Adrenal gland (tissue), 12 donors: ENCODE measurements around the gene ABCC4. TPM values are rescaled to one million over a fixed set of nuclear protein-coding genes. Genes with fewer than 3 reads are reported as not detected.

Experiments used
- DNase-seq, 7 donors: peaks; one replicate each; pipeline ENCODE4 v3.0.0-alpha.2; 2019 to 2020
- H3K27ac ChIP-seq, 5 donors: fragments of 200-600 bp; sonication (generic) in 4 of 5; 1 replicate in 3 of 5; 2 replicates in 2 of 5; pipeline versions ENCODE4 v1.5.1 to v1.8.0; 2016 to 2020; ENCODE audit warnings: mild to moderate bottlenecking in 1 of 5
- H3K27me3 ChIP-seq: fragments of 200-600 bp; 2 replicates; pipeline ENCODE4 v1.8.0; 2021
- H3K36me3 ChIP-seq, 2 donors: fragments of 200-600 bp; replicated peaks in 1 of 2; 1 replicate in 1 of 2; 2 replicates in 1 of 2; pipeline versions ENCODE4 v1.5.1 to v1.8.0; 2018 to 2022
- H3K4me1 ChIP-seq, 2 donors: fragments of 200-600 bp; replicated peaks in 1 of 2; 1 replicate in 1 of 2; 2 replicates in 1 of 2; pipeline versions ENCODE4 v1.5.1 to v1.8.0; 2018 to 2021
- H3K4me3 ChIP-seq, 4 donors: fragments of 200-600 bp; sonication (generic) in 3 of 4; one replicate each; pipeline ENCODE4 v1.5.1; 2016 to 2018
- H3K9me3 ChIP-seq, 3 donors: fragments of 200-600 bp; sonication (generic) in 1 of 3; replicated peaks in 1 of 3; 1 replicate in 2 of 3; 2 replicates in 1 of 3; pipeline versions ENCODE4 v1.5.1 to v1.8.0; 2016 to 2021
- POLR2A ChIP-seq, 2 donors: fragments of 450-650 bp; IDR thresholded peaks; one replicate each; pipeline ENCODE4 v1.6.1; 2017; ENCODE audit warnings: antibody characterized with exemption in 2 of 2, mild to moderate bottlenecking in 2 of 2, moderate library complexity in 1 of 2
- WGBS, 4 donors: extraction: QIAGEN DNeasy Blood & Tissue Kit in 2 of 4; methylation state at CpG; one replicate each; pipeline versions ENCODE4 v1.1.5 to v1.1.7; 2013 to 2017; 5-methylcytosine and 5-hydroxymethylcytosine counted together
- intact Hi-C, 2 donors: fragments of 100-400 bp; cut with DNase I; formaldehyde crosslinking; loops; one replicate each; pipeline versions ENCODE4 v1.14.1 to v1.15.0; 2022 to 2023
- polyA plus RNA-seq, 3 donors: library from polyadenylated mRNA; stranded (reverse); fragments of 200-250 nt in 2 of 3; fragments of 350-450 nt in 1 of 3; fragmentation: Illumina TruSeq in 1 of 3; extraction: RNeasy Lipid Tissue Mini Kit (QIAGEN cat#74804) in 1 of 3; gene quantifications; one replicate each; pipeline ENCODE4 v1.2.3, GENCODE V29; 2013 to 2014
- total RNA-seq, 9 donors: library from RNA; depleted of rRNA in 4 of 9; stranded (reverse); fragments of >200 nt in 4 of 9; fragments of 120-200 nt in 1 of 9; fragmentation: NEBNext Ultra II Directional in 1 of 9; extraction: Animal tissue kit (Norgen Biotek cat#: 25700) in 1 of 9; gene quantifications; one replicate each; pipeline versions ENCODE4 v1.1.0 to v1.2.4, GENCODE V29; 2013 to 2023
- TF ChIP-seq, protein P1 (sequence below), 6 experiments: fragments of 450-650 bp in 4 of 6; fragments of 200-600 bp in 2 of 6; sonication (generic) in 1 of 6; IDR thresholded peaks; 1 replicate in 5 of 6; 2 replicates in 1 of 6; pipeline versions ENCODE4 v1.5.1 to v1.8.0; 2016 to 2021; ENCODE audit warnings: antibody characterized with exemption in 6 of 6, mild to moderate bottlenecking in 2 of 6, moderate library complexity in 1 of 6
- donor health status: healthy with polysubstance abuse.
- donor health status: Bipolar disorder and iron deficiency.
- donor health status: DM: yes; HTN: yes; CAD: no.
- donor health status: DM: no; HTN: no; CAD: no.
- donor health status: DM: no; HTN: no; CAD: no.
- donor health status: DM: yes; HTN: yes; CAD: no.

Gene ABCC4
- total and polyA plus RNA-seq, 12 donors = 0.56 to 6.6 (median 3.4) TPM

DNA sequence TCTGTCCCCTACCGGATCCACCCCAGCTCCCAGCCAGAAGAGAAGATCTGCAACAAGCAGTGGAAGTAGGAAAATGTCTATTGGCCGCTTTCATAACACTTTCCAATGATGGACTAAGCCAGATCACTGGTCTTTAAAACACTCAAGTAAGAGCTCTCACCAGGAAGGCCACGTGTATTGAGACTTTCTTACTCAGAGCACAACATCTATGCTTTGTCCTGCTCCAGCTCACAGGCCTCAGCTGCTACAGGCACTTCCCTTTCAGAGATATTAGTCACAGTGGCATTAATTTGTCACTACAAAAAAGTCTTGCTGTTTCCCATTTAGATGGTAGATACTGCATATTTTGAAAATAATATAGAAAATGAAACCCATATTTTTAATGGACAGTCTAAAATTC is 164.2 kb downstream of the ABCC4 start:
- H3K27me3 ChIP-seq = no peaks in the 10 kb centered on the region
- H3K4me3 ChIP-seq = no peak overlapping the region
- intact Hi-C loops = no loop called here
- no peaks in the 10 kb centered on the region for H3K9me3 ChIP-seq
- TF ChIP-seq, protein P1, sequence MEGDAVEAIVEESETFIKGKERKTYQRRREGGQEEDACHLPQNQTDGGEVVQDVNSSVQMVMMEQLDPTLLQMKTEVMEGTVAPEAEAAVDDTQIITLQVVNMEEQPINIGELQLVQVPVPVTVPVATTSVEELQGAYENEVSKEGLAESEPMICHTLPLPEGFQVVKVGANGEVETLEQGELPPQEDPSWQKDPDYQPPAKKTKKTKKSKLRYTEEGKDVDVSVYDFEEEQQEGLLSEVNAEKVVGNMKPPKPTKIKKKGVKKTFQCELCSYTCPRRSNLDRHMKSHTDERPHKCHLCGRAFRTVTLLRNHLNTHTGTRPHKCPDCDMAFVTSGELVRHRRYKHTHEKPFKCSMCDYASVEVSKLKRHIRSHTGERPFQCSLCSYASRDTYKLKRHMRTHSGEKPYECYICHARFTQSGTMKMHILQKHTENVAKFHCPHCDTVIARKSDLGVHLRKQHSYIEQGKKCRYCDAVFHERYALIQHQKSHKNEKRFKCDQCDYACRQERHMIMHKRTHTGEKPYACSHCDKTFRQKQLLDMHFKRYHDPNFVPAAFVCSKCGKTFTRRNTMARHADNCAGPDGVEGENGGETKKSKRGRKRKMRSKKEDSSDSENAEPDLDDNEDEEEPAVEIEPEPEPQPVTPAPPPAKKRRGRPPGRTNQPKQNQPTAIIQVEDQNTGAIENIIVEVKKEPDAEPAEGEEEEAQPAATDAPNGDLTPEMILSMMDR (IDR thresholded peaks at IDR 0.05) = no peak
- no peak for TF ChIP-seq POLR2A (IDR thresholded peaks at IDR 0.05)
- WGBS, 4 donors = 55 to 77% (median 75%) methylated on average over 2 to 3 of the region's 3 CpGs
- DNase-seq = no peak
- no peaks in the 10 kb centered on the region for H3K36me3 ChIP-seq
- no peaks in the 10 kb centered on the region for H3K4me1 ChIP-seq
- no peak overlapping the region for H3K27ac ChIP-seq

DNA sequence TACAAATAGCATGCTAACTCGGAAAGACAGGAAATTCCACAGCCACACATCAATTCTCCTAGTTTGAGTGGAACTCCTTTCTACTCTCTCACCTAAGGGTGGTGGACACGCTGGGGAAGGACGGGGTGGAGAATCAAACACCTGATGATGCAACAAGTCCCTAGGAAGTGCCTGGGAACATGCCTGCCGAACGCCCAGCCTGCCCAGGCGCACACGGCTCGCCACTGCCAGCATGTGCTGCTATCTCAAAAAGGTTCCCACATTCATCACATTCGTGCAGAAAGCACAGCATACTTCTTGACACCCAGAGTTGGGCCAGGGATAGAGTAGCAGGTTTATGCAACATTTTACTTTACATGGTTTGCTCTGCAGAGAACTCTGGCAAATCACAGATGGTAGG is 164.6 kb downstream of the ABCC4 start:
- no peaks in the 10 kb centered on the region for H3K9me3 ChIP-seq
- DNase-seq = no peak
- no peak overlapping the region for H3K27ac ChIP-seq
- H3K4me3 ChIP-seq = no peak overlapping the region
- H3K4me1 ChIP-seq = no peaks in the 10 kb centered on the region
- no peak for TF ChIP-seq POLR2A (IDR thresholded peaks at IDR 0.05)
- TF ChIP-seq, protein P1 (IDR thresholded peaks at IDR 0.05) = no peak
- intact Hi-C loops = no loop called here
- no peaks in the 10 kb centered on the region for H3K36me3 ChIP-seq
- 84 to 92% (median 86%) methylated on average over 9 of the region's 9 CpGs for WGBS, 4 donors
- H3K27me3 ChIP-seq = no peaks in the 10 kb centered on the region

DNA sequence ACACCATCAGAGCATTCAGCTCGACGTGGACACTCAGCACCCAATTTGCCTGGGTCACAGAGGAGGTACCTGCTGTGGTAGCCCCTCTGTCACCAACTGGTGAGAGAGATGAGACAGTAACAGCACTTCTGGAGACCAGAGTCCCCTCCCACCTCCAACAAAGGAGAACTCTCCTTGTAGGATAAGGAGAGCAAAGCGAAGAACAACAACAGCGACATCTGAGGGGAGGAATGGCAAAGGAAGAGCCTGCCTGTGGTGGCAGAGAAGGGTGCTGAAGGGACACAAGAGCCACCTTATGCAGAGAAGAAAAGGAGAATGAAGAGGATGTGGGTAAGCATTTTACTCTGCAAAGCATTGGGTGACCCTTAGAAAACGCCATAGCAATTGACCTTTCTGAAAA is 167.8 kb downstream of the ABCC4 start:
- Histone ChIP-seq H3K27me3 (no peaks in the 10 kb centered on the region), H3K9me3 (no peaks in the 10 kb centered on the region), H3K4me3 (no peak overlapping the region), H3K4me1 (no peaks in the 10 kb centered on the region), H3K27ac (no peak overlapping the region), H3K36me3 (no peaks in the 10 kb centered on the region)
- intact Hi-C loops = no loop called here
- TF ChIP-seq, protein P1 (IDR thresholded peaks at IDR 0.05) = no peak
- no peak for TF ChIP-seq POLR2A (IDR thresholded peaks at IDR 0.05)
- no peak for DNase-seq
- 88 to 96% (median 91%) methylated on average over 5 of the region's 5 CpGs for WGBS, 4 donors

DNA sequence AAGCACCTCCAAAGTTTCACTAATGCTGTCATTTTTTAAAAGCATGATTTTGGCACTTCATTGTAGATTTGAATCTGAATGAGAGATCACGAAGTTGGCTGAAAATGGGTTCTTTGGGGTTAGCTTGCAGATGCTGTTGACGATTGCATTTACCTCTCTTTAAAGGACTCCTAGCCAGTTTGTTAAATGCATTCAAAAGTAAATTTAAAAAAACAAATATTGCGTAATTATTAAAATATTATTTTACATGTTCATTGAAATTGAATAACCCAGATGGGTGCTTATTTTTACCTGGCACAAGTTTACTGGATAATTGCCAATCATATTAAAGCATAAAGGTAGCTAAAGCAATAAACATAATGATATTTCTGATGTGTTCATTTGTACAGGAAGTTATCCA is 172.2 kb downstream of the ABCC4 start:
- WGBS, 4 donors = 89 to 93% (median 90%) methylated on average over 3 of the region's 3 CpGs

More for the DNA sequence above, 172.2 kb downstream of the ABCC4 start:
- no peak overlapping the region for H3K4me3 ChIP-seq
- DNase-seq = no peak
- H3K4me1 ChIP-seq = no peaks in the 10 kb centered on the region
- no peaks in the 10 kb centered on the region for H3K27me3 ChIP-seq
- no peaks in the 10 kb centered on the region for H3K36me3 ChIP-seq
- TF ChIP-seq, protein P1 (IDR thresholded peaks at IDR 0.05) = no peak
- no peak overlapping the region for H3K27ac ChIP-seq
- no peaks in the 10 kb centered on the region for H3K9me3 ChIP-seq
- intact Hi-C loops = no loop called here
